WTC11 (cell line): ENCODE data around the gene TARDBP. TPM values are rescaled to one million over a fixed set of nuclear protein-coding genes. Genes with fewer than 3 reads are reported as not detected.

Experiments
- AFF4 ChIP-seq: sonication (generic); formaldehyde crosslinking; IDR thresholded peaks from 2 replicates; pipeline ENCODE4 v1.8.1; 2023; ENCODE audit warnings: mild to moderate bottlenecking, missing genetic modification reagents, borderline replicate concordance
- CBFB ChIP-seq: sonication (generic); formaldehyde crosslinking; IDR thresholded peaks from 2 replicates; pipeline ENCODE4 v1.8.1; 2022; ENCODE audit warnings: mild to moderate bottlenecking, low read depth, missing genetic modification reagents
- CDX4 ChIP-seq: fragments of 250-450 bp; sonication (Bioruptor Pico); IDR thresholded peaks from 2 replicates; pipeline ENCODE4 v1.9.0; 2021; ENCODE audit warnings: moderate library complexity, mild to moderate bottlenecking, inconsistent platforms, borderline replicate concordance
- CREB1 ChIP-seq: sonication (generic); formaldehyde crosslinking; IDR thresholded peaks from 2 replicates; pipeline ENCODE4 v1.8.0; 2023; ENCODE audit warnings: mild to moderate bottlenecking, missing genetic modification reagents
- E2F1 ChIP-seq: sonication (generic); formaldehyde crosslinking; IDR thresholded peaks from 2 replicates; pipeline ENCODE4 v1.8.0; 2022; ENCODE audit warnings: mild to moderate bottlenecking, missing genetic modification reagents
- ELF4 ChIP-seq: sonication (generic); formaldehyde crosslinking; IDR thresholded peaks from 2 replicates; pipeline ENCODE4 v1.8.1; 2022; ENCODE audit warnings: low read depth, mild to moderate bottlenecking, moderate library complexity, missing genetic modification reagents
- FOXP1 ChIP-seq: sonication (generic); formaldehyde crosslinking; IDR thresholded peaks from 2 replicates; pipeline ENCODE4 v1.8.0; 2022; ENCODE audit warnings: missing genetic modification reagents, mild to moderate bottlenecking, moderate library complexity, borderline replicate concordance
- JAZF1 ChIP-seq: fragments of 250-450 bp; sonication (Bioruptor Pico); IDR thresholded peaks from 2 replicates; pipeline ENCODE4 v1.9.0; 2021; ENCODE audit warnings: moderate library complexity, mild to moderate bottlenecking, inconsistent platforms
- PRRX2 ChIP-seq: fragments of 250-450 bp; sonication (Bioruptor Pico); IDR thresholded peaks from 2 replicates; pipeline ENCODE4 v1.8.0; 2021; ENCODE audit warnings: mild to moderate bottlenecking
- RORB ChIP-seq: fragments of 250-450 bp; sonication (Bioruptor Pico); IDR thresholded peaks from 2 replicates; pipeline ENCODE4 v1.9.0; 2021; ENCODE audit warnings: mild to moderate bottlenecking
- SP1 ChIP-seq: sonication (generic); formaldehyde crosslinking; conservative IDR thresholded peaks from 2 replicates; pipeline ENCODE4 v1.8.1; 2022; ENCODE audit warnings: missing genetic modification reagents
- TP53 ChIP-seq: sonication (generic); formaldehyde crosslinking; IDR thresholded peaks from 2 replicates; pipeline ENCODE4 v1.8.1; 2023; ENCODE audit warnings: mild to moderate bottlenecking, missing genetic modification reagents
- USF1 ChIP-seq: sonication (generic); formaldehyde crosslinking; IDR thresholded peaks from 2 replicates; pipeline ENCODE4 v1.8.0; 2022; ENCODE audit warnings: mild to moderate bottlenecking, missing genetic modification reagents
- ZNF532 ChIP-seq: fragments of 250-450 bp; sonication (Bioruptor Pico); IDR thresholded peaks from 2 replicates; pipeline ENCODE4 v1.9.0; 2021; ENCODE audit warnings: mild to moderate bottlenecking, borderline replicate concordance
- total RNA-seq: library from RNA; stranded (reverse); gene quantifications from 3 replicates; pipeline ENCODE4 v1.2.3, GENCODE V29; 2021
- TF ChIP-seq, protein P1 (sequence below): fragments of 250-450 bp; sonication (Bioruptor Pico); IDR thresholded peaks from 2 replicates; pipeline ENCODE4 v1.8.0; 2021; ENCODE audit warnings: mild to moderate bottlenecking
- TF ChIP-seq, protein P2 (sequence below): sonication (generic); formaldehyde crosslinking; IDR thresholded peaks from 2 replicates; pipeline ENCODE4 v1.8.0; 2023; ENCODE audit warnings: missing genetic modification reagents, mild to moderate bottlenecking, borderline replicate concordance
- TF ChIP-seq, protein P3 (sequence below): fragments of 250-450 bp; sonication (Bioruptor Pico); IDR thresholded peaks from 2 replicates; pipeline ENCODE4 v1.9.0; 2021; ENCODE audit warnings: mild to moderate bottlenecking

TARDBP gene
- total RNA-seq, 1 experiment from 2014 or later = 228 TPM

- no peak for TF ChIP-seq AFF4
- peak; percentile 92 for TF ChIP-seq FOXP1 (CRISPR knock-in tag)
- TF ChIP-seq PRRX2 (CRISPR knock-in tag) = no peak
- no peak for TF ChIP-seq CREB1
- TF ChIP-seq, protein P1, sequence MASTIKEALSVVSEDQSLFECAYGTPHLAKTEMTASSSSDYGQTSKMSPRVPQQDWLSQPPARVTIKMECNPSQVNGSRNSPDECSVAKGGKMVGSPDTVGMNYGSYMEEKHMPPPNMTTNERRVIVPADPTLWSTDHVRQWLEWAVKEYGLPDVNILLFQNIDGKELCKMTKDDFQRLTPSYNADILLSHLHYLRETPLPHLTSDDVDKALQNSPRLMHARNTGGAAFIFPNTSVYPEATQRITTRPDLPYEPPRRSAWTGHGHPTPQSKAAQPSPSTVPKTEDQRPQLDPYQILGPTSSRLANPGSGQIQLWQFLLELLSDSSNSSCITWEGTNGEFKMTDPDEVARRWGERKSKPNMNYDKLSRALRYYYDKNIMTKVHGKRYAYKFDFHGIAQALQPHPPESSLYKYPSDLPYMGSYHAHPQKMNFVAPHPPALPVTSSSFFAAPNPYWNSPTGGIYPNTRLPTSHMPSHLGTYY (CRISPR knock-in tag) = no peak
- TF ChIP-seq ELF4 (CRISPR knock-in tag) = no peak
- no peak for TF ChIP-seq TP53 (CRISPR knock-in tag)
- TF ChIP-seq, protein P2, sequence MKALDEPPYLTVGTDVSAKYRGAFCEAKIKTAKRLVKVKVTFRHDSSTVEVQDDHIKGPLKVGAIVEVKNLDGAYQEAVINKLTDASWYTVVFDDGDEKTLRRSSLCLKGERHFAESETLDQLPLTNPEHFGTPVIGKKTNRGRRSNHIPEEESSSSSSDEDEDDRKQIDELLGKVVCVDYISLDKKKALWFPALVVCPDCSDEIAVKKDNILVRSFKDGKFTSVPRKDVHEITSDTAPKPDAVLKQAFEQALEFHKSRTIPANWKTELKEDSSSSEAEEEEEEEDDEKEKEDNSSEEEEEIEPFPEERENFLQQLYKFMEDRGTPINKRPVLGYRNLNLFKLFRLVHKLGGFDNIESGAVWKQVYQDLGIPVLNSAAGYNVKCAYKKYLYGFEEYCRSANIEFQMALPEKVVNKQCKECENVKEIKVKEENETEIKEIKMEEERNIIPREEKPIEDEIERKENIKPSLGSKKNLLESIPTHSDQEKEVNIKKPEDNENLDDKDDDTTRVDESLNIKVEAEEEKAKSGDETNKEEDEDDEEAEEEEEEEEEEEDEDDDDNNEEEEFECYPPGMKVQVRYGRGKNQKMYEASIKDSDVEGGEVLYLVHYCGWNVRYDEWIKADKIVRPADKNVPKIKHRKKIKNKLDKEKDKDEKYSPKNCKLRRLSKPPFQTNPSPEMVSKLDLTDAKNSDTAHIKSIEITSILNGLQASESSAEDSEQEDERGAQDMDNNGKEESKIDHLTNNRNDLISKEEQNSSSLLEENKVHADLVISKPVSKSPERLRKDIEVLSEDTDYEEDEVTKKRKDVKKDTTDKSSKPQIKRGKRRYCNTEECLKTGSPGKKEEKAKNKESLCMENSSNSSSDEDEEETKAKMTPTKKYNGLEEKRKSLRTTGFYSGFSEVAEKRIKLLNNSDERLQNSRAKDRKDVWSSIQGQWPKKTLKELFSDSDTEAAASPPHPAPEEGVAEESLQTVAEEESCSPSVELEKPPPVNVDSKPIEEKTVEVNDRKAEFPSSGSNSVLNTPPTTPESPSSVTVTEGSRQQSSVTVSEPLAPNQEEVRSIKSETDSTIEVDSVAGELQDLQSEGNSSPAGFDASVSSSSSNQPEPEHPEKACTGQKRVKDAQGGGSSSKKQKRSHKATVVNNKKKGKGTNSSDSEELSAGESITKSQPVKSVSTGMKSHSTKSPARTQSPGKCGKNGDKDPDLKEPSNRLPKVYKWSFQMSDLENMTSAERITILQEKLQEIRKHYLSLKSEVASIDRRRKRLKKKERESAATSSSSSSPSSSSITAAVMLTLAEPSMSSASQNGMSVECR (CRISPR knock-in tag) = peak; percentile 95
- peak; percentile 66 for TF ChIP-seq USF1 (CRISPR knock-in tag)
- no peak for TF ChIP-seq CBFB (CRISPR knock-in tag)
- TF ChIP-seq, protein P3, sequence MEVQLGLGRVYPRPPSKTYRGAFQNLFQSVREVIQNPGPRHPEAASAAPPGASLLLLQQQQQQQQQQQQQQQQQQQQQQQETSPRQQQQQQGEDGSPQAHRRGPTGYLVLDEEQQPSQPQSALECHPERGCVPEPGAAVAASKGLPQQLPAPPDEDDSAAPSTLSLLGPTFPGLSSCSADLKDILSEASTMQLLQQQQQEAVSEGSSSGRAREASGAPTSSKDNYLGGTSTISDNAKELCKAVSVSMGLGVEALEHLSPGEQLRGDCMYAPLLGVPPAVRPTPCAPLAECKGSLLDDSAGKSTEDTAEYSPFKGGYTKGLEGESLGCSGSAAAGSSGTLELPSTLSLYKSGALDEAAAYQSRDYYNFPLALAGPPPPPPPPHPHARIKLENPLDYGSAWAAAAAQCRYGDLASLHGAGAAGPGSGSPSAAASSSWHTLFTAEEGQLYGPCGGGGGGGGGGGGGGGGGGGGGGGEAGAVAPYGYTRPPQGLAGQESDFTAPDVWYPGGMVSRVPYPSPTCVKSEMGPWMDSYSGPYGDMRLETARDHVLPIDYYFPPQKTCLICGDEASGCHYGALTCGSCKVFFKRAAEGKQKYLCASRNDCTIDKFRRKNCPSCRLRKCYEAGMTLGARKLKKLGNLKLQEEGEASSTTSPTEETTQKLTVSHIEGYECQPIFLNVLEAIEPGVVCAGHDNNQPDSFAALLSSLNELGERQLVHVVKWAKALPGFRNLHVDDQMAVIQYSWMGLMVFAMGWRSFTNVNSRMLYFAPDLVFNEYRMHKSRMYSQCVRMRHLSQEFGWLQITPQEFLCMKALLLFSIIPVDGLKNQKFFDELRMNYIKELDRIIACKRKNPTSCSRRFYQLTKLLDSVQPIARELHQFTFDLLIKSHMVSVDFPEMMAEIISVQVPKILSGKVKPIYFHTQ (CRISPR knock-in tag) = no peak
- no peak for TF ChIP-seq JAZF1 (CRISPR knock-in tag)
- 0 out of 2 replicates have a peak, but pooled peaks have one; percentile 46 for TF ChIP-seq E2F1
- peak; percentile 84 for TF ChIP-seq SP1
- no peak for TF ChIP-seq CDX4 (CRISPR knock-in tag)
- TF ChIP-seq ZNF532 (CRISPR knock-in tag) = no peak
- TF ChIP-seq RORB (CRISPR knock-in tag) = no peak
Measured at GRCh38 chr1:11012260-11013159, at the start of gene TARDBP (continued).
